Loucy (cell line): ENCODE results near the gene PNMA1.

ENCODE experiments used
- EZH2phosphoT487 ChIP-seq: fragments of 200-600 bp; IDR thresholded peaks from 2 replicates; pipeline ENCODE4 v1.6.1; 2018; ENCODE audit warnings: antibody characterized with exemption, mild to moderate bottlenecking, moderate library complexity, borderline replicate concordance
- TF ChIP-seq, protein P1 (sequence below): fragments of 200-600 bp; sonication (generic); conservative IDR thresholded peaks from 2 replicates; pipeline ENCODE4 v1.5.1; 2014; ENCODE audit warnings: mild to moderate bottlenecking, antibody characterized with exemption, low read length

DNA sequence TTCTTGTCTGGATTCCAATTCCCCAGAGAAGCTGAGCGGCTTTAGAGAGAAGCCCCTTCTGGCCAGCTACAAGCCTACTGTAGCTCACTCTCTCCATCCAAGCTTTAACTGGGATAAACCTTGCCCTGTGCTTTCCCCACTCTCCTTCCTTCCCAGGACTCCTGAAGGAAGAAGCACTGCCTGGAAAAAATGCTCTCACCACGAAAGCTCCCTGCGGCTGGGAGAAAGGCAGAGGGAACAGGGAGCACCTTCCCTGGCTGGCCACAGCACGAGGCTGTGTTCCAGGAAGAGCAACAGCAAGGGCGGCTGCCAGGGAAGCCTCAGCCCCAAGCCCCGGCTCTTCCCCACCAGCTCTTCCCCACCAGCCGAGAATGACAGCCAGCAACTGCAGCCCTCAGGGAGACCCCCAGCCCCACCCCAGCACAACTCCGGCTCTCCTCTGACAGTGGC lies 40.8 kb upstream of the PNMA1 start:
- TF ChIP-seq, protein P1, sequence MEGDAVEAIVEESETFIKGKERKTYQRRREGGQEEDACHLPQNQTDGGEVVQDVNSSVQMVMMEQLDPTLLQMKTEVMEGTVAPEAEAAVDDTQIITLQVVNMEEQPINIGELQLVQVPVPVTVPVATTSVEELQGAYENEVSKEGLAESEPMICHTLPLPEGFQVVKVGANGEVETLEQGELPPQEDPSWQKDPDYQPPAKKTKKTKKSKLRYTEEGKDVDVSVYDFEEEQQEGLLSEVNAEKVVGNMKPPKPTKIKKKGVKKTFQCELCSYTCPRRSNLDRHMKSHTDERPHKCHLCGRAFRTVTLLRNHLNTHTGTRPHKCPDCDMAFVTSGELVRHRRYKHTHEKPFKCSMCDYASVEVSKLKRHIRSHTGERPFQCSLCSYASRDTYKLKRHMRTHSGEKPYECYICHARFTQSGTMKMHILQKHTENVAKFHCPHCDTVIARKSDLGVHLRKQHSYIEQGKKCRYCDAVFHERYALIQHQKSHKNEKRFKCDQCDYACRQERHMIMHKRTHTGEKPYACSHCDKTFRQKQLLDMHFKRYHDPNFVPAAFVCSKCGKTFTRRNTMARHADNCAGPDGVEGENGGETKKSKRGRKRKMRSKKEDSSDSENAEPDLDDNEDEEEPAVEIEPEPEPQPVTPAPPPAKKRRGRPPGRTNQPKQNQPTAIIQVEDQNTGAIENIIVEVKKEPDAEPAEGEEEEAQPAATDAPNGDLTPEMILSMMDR, result no peak
- TF ChIP-seq EZH2phosphoT487, result no peak
